ENCODE data around the gene PLEKHM2. TPM values are rescaled to one million over a fixed set of nuclear protein-coding genes. Genes with fewer than 3 reads are reported as not detected.
"Not testable (repeated sequence)": the region's sequence is repeated elsewhere in the genome, so short reads cannot be mapped to it uniquely, and the experiment has no call there.

The PLEKHM2 gene, protein sequence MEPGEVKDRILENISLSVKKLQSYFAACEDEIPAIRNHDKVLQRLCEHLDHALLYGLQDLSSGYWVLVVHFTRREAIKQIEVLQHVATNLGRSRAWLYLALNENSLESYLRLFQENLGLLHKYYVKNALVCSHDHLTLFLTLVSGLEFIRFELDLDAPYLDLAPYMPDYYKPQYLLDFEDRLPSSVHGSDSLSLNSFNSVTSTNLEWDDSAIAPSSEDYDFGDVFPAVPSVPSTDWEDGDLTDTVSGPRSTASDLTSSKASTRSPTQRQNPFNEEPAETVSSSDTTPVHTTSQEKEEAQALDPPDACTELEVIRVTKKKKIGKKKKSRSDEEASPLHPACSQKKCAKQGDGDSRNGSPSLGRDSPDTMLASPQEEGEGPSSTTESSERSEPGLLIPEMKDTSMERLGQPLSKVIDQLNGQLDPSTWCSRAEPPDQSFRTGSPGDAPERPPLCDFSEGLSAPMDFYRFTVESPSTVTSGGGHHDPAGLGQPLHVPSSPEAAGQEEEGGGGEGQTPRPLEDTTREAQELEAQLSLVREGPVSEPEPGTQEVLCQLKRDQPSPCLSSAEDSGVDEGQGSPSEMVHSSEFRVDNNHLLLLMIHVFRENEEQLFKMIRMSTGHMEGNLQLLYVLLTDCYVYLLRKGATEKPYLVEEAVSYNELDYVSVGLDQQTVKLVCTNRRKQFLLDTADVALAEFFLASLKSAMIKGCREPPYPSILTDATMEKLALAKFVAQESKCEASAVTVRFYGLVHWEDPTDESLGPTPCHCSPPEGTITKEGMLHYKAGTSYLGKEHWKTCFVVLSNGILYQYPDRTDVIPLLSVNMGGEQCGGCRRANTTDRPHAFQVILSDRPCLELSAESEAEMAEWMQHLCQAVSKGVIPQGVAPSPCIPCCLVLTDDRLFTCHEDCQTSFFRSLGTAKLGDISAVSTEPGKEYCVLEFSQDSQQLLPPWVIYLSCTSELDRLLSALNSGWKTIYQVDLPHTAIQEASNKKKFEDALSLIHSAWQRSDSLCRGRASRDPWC
- polyA plus RNA-seq (2012; ENCODE audit: missing spikeins), result 14.7 TPM

DNA sequence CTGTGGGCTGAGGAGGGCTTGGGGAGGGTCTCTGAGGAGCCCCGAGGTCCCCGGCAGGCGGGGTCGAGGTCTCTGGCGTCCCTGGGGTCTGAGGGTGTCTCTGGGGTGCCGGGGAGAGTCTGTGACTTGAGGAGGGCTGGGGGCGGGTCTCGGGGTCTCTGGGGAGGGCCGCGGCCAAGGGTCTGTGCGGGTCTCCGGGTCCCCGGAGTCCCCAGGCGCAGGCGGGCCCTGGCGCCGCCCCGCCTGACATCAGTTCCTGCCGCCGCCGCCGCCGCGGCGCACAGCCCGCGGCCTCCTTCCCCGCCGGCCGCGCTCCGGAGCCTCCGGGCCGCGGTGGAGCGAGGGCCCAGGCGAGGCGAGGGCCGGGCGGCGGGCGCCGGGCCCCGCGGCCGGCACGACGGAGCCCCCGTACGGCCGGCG lies at the start of gene PLEKHM2:
PLEKHM2 (plus strand) TSS at position 279 of the 420 bp plus-strand sequence. CDS start 239 bp downstream, outside the sequence.
- FAIRE-seq (peak; percentile 94), DNase-seq (ENCODE audit: insufficient read length) (peak; percentile 85)
- no peak for TF ChIP-seq POLR2AphosphoS5 (IDR thresholded peaks at IDR 0.05; ENCODE audit: low read depth, low read length)
- peak; percentile 76; the same call in 1 of the 2 replicates for TF ChIP-seq POLR2A (IDR thresholded peaks at IDR 0.05; ENCODE audit: low read depth, low read length)
- TF ChIP-seq TAF1 (IDR thresholded peaks at IDR 0.05; ENCODE audit: borderline replicate concordance, low read depth, low read length), result no peak

DNA sequence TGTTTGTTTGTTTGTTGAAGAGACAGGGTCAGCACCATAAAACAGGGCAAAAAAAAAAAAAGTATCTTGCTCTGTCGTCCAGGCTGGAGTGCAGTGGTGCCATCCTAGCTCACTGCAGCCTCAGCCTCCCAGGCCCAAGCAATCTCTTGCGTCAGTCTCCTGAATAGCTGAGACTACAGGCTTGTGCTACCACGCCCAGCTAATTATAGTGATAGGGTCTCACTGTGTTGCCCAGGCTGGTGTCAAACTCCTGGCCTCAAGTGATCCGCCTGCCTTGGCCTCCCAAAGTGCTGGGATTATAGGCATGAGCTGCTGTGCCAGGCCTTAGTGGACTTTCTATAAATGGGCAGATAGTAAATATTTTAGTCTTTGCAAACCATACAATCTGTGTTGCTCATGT lies 47.7 kb upstream of the PLEKHM2 start:
- FAIRE-seq, result no peak
- DNase-seq (ENCODE audit: insufficient read length), result no peak
- TF ChIP-seq POLR2A (IDR thresholded peaks at IDR 0.05; ENCODE audit: low read depth, low read length), result no peak

DNA sequence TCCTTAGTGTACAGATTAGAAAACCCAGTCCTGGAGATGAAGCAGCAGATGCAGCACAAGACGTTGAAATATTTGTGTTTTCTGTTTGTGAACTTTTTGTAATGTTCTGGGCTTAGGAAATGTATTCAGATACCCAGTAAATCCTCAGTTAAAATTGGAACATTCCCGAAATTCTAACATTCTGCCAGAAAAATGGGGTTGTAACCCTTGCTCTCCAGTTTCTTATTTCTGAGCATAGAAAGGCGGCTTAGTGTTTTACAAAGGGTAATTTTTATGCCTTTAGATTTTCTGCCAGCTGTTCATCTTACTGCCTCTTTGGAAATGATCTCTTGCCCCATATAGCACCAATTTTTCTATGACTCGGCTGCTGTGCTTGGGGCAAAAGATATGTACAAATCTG lies 46.3 kb upstream of the PLEKHM2 start:
- FAIRE-seq (no peak), DNase-seq (ENCODE audit: insufficient read length) (no peak)
- TF ChIP-seq TAF1 (IDR thresholded peaks at IDR 0.05; ENCODE audit: borderline replicate concordance, low read depth, low read length), result no peak
- no peak for TF ChIP-seq POLR2A (IDR thresholded peaks at IDR 0.05; ENCODE audit: low read depth, low read length)
- no peak for TF ChIP-seq POLR2AphosphoS5 (IDR thresholded peaks at IDR 0.05; ENCODE audit: low read depth, low read length)

DNA sequence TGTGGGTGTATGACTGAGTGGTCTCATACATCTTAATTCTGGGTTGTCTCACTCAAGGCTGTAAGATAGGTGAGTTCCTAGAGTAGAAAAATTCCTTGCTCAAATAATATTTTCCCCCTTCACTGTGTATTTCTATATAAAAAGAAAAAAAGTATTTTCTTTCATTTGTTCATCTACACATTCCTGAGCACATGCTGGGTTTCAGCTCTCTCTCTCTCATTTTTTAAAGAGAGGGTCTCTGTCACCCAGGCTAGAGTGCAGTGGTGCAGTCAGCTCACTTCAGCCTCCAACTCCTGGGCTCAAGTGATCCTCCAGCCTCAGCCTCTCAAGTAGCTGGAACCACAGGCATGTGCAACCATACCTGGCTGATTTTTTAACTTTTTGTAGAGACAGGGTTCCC lies 44.9 kb upstream of the PLEKHM2 start:
- FAIRE-seq (no peak), DNase-seq (ENCODE audit: insufficient read length) (no peak)
- no peak for TF ChIP-seq TAF1 (IDR thresholded peaks at IDR 0.05; ENCODE audit: borderline replicate concordance, low read depth, low read length)
- no peak for TF ChIP-seq POLR2A (IDR thresholded peaks at IDR 0.05; ENCODE audit: low read depth, low read length)
- TF ChIP-seq POLR2AphosphoS5 (IDR thresholded peaks at IDR 0.05; ENCODE audit: low read depth, low read length), result no peak

DNA sequence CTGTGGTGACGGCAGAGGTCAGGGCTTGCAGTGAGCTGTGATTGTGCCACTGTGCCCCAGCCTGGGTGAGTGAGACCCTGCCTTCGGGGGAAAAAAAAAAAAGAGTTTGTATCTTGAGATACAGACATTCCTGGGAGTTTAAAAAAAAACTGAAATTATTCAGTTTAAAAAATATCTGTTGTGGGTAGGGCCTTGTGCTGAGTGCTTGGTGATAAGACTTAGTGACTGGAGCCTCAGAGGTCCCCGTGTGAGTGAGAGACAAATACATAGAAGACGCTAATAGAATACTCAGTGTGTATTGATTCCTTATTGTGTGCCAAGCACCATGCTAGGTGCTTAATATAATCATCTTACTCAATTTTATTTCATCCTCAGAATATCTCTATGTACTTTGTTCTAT lies 44.2 kb upstream of the PLEKHM2 start:
- no peak for TF ChIP-seq TAF1 (IDR thresholded peaks at IDR 0.05; ENCODE audit: borderline replicate concordance, low read depth, low read length)
- no peak for TF ChIP-seq POLR2AphosphoS5 (IDR thresholded peaks at IDR 0.05; ENCODE audit: low read depth, low read length)
- no peak for TF ChIP-seq POLR2A (IDR thresholded peaks at IDR 0.05; ENCODE audit: low read depth, low read length)
- FAIRE-seq, result no peak

DNA sequence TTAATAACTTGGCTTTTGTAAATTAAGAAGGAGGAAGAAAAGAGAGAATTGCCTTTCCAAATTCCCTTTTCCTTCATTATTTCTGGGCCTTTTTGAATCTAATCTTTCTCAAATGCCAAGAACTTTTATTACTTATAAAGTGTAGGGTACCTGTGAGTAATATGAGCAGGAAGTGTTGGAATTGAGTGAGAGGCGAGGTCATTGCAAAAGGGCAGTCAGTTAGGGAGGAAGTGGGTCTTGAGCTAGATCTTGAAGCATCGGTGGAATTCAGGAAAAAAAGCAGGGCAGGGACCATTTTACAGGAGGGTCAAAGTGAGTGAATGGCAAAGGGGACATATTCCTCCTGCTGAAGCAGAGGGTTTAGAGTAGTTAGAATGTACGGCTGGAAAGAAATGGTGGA lies 43.5 kb upstream of the PLEKHM2 start:
- FAIRE-seq (no peak), DNase-seq (ENCODE audit: insufficient read length) (no peak)
- TF ChIP-seq TAF1 (IDR thresholded peaks at IDR 0.05; ENCODE audit: borderline replicate concordance, low read depth, low read length) (no peak), POLR2AphosphoS5 (IDR thresholded peaks at IDR 0.05; ENCODE audit: low read depth, low read length) (no peak), POLR2A (IDR thresholded peaks at IDR 0.05; ENCODE audit: low read depth, low read length) (no peak)

More for the DNA sequence above, 44.2 kb upstream of the PLEKHM2 start:
- DNase-seq (ENCODE audit: insufficient read length), result no peak

DNA sequence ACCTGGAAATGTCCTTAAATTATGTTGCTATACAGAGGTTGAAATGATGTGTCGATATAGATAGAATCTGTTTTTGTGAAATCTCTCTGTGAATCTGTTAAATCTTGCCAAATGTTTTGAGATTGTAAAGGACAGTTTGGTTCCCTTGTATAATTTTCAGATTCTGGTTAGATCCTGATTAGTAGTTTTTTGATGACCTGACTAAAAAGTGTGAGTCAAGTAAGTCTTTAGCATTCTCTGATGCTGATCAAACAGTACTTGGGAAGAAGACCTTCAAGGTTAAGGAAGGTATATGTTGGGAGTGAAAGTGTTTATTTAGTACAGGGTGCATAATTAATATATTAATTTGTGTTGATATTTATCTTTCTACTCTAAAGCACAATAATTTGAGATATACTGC lies 34.2 kb upstream of the PLEKHM2 start:
- no peak for TF ChIP-seq POLR2AphosphoS5 (IDR thresholded peaks at IDR 0.05; ENCODE audit: low read depth, low read length)
- TF ChIP-seq POLR2A (IDR thresholded peaks at IDR 0.05; ENCODE audit: low read depth, low read length), result no peak
- no peak for TF ChIP-seq TAF1 (IDR thresholded peaks at IDR 0.05; ENCODE audit: borderline replicate concordance, low read depth, low read length)
- no peak for FAIRE-seq
- DNase-seq (ENCODE audit: insufficient read length), result no peak

DNA sequence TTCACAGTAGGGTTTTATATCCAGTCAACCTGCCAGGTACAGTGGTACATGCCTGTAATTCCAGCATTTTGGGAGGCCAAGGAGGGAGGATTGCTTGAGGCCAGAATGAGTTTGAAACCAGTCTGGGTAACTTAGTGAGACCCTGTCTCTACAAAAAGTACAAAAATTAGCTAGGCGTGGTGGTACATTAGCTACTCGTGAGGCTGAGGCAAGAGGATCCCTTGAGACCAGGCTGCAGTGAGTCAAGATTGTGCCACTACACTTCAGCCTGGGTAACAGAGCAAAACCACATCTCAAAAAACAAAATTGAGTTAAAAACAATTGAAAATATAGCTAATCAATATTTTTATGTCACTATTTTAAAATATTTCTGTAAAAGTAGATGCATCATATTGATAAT lies 33.7 kb upstream of the PLEKHM2 start:
- TF ChIP-seq POLR2A (IDR thresholded peaks at IDR 0.05; ENCODE audit: low read depth, low read length) (no peak), TAF1 (IDR thresholded peaks at IDR 0.05; ENCODE audit: borderline replicate concordance, low read depth, low read length) (no peak), POLR2AphosphoS5 (IDR thresholded peaks at IDR 0.05; ENCODE audit: low read depth, low read length) (no peak)
- FAIRE-seq (no peak), DNase-seq (ENCODE audit: insufficient read length) (no peak)

DNA sequence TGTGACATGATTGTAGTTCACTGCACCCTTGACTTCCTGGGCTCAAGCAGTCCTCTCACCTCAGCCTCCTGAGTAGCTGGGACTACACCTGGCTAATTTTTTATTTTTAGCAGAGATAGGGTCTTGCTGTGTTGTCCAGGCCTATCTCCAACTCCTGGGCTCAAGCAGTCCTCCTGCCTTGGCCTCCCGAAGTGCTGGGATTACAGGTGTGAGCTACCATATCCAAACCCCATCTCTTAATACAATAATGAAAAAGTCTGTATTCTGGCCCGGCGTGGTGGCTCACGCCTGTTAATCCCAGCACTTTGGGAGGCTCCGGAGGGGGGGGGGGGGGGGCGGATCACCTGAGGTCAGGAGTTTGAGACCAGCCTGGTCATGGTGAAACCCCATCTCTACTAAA lies 32.0 kb upstream of the PLEKHM2 start:
- not testable (repeated sequence) for DNase-seq (ENCODE audit: insufficient read length); FAIRE-seq

DNA sequence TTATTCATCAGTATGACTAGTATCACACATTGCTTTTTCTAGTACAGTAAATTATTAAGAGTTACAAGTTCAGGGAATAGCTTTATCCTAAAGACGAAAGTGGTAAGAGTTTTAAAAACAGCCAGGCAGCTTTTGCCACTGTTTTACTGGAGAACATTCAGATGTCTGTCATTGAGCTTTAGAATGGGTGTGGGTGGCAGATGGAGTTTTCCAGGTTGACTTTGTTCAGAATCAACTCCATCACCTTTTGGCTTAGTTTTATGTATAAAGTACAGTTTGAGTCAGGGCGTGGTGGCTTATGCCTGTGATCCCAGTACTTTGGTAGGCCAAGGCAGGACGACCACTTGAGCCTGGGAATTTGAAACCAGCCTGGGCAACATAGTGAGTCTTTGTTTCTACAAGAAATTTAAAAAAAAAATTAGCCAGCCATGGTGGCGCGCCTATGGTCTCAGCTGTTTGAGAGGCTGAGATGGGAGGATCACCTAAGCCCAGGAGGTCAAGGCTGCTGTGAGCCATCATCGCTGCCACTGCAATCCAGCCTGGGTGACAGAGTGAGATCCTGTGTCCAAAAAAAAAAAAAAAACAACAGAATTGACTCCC lies 29.9 kb upstream of the PLEKHM2 start:
- TF ChIP-seq POLR2AphosphoS5 (IDR thresholded peaks at IDR 0.05; ENCODE audit: low read depth, low read length), result no peak
- TF ChIP-seq TAF1 (IDR thresholded peaks at IDR 0.05; ENCODE audit: borderline replicate concordance, low read depth, low read length), result no peak
- no peak for DNase-seq (ENCODE audit: insufficient read length)
- no peak for FAIRE-seq

DNA sequence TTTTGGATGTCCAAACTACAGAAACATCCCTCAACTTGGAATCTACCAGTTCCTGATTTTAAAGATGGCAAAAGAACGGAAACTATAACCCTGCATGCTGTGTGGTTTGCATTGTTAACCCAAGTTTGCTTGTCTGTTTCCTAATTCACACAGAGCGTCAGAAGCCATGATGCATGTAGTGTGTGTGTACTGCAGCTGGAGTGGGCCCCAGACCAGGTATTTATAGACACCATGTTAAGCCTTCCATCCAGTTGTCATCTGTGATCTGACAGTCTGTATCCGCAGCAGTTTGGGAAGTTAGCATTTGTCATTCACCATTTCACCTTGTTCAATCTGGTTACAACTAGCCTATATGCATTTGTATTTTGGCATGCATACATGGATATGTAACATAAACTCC lies 27.7 kb upstream of the PLEKHM2 start:
- DNase-seq (ENCODE audit: insufficient read length), result no peak
- TF ChIP-seq POLR2AphosphoS5 (IDR thresholded peaks at IDR 0.05; ENCODE audit: low read depth, low read length), result no peak
- TF ChIP-seq TAF1 (IDR thresholded peaks at IDR 0.05; ENCODE audit: borderline replicate concordance, low read depth, low read length), result no peak
- TF ChIP-seq POLR2A (IDR thresholded peaks at IDR 0.05; ENCODE audit: low read depth, low read length), result no peak
- FAIRE-seq, result no peak

All from GM12892 (cell line).